IPS-11a (cell line): ENCODE measurements around the gene MYO9A.
"Not testable (repeated sequence)": the region's sequence is repeated elsewhere in the genome, so short reads cannot be mapped to it uniquely, and the experiment has no call there.

Source experiments
- H3K4me3 ChIP-seq: one replicate; pipeline ENCODE4 v1.5.1; 2013; ENCODE audit warnings: low read depth, low read length, control low read depth

Gene MYO9A

DNA sequence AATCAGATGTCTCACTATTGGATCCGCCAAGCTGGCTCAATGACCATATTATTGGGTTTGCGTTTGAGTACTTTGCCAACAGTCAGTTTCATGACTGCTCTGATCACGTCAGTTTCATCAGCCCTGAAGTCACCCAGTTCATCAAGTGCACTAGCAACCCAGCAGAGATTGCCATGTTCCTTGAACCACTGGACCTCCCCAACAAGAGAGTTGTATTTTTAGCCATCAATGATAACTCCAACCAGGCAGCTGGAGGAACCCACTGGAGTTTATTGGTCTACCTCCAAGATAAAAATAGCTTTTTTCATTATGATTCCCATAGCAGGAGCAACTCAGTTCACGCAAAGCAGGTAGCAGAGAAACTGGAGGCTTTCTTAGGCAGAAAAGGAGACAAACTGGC, 21.7 kb upstream of the MYO9A start:
- H3K4me3 ChIP-seq = no peak overlapping the region

DNA sequence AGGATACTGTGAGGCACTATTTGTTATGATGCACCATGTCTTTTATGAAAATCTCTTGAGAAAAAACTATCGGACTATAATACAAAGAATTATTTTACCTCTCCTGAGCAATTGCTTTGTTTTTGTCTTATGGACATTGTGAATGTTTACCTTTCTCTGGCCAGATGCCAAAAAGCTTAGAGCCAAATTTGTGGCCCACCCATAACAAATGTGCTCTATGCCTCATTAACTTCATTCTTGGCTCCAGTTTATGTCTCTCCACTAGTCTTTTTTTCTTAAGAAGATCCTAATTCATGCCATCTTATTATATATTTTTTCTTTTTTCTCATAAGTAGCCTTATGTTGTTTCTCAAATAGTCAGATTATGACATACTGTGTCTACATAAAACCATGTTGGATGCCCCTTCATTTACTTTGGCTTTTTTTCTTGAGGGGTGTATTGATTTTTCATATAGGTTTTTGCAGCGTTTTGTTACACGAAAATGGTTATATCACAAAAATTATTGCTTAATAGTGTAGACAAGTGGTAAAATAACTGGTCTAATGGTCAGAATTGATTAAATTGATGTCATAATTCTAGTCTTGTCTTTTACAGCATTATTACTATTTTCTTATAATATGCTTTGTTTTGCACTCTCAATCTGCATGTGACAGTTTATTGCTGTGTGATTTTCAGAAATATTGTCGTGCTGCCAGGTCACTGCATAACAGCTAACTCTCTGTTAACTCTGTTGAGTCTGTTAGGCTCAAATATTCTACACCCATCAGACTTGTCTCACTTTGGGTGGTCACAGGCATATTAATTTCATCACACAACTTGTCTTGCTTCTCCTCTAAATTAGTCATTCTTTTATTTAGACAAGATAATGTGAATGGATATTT, 18.5 kb upstream of the MYO9A start:
- no peak overlapping the region for H3K4me3 ChIP-seq

DNA sequence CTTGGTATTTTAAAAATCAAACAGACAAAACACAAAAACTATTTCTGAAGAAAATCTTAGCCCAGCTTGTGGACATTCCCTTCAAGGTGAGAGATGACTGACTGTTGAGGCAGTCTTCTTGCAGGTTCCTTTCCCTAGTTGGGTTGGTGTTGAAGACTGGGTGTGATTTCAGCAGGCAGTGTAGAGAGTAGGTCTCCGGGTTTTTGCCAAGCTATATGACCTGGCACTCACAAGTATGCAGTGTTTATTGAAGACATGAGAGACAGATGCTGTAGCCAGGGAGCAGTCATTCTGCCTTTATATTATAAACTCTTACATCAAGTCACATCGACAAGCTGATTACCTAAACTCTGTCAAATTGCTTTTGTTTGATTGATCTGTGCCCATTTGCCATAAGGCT, 17.8 kb upstream of the MYO9A start:
- no peak overlapping the region for H3K4me3 ChIP-seq

DNA sequence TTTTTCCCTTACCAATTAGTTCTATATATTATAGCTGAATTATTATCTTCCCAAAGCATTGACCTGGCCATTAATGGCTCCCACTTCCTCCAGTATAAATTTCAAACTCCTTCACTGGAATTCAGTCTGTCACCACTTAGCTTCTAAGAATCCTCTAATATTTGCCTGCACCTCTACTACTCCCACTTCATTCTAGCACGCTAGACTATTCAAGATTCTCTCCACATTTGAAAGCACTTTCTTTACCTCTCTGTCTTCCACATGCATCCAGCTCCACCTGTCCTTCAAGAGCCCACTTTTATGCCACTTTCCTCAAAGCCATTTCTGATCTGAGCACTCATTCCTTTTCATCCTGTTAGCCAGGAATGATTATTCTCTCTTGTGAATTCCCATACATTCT, 15.3 kb upstream of the MYO9A start:
- H3K4me3 ChIP-seq = no peak overlapping the region

DNA sequence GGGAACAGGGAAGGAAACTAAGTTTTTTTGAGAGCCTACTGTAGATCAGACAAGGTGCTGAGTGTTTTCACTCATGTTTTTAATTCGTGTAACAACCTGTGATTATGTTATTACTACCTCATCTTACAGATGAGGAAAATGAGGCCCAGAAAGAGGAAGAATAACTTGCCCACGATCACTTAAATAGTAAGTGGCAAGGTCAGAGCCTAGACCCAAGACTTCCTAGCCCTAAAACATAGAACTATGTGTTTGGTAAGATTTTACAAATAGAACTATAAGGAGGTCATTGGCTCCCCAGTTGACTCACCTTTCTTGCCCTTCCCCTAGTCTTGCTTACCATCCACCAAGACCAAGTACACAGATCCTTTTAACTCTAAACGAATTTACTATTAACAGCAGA, 14.0 kb upstream of the MYO9A start:
- H3K4me3 ChIP-seq = no peak overlapping the region

DNA sequence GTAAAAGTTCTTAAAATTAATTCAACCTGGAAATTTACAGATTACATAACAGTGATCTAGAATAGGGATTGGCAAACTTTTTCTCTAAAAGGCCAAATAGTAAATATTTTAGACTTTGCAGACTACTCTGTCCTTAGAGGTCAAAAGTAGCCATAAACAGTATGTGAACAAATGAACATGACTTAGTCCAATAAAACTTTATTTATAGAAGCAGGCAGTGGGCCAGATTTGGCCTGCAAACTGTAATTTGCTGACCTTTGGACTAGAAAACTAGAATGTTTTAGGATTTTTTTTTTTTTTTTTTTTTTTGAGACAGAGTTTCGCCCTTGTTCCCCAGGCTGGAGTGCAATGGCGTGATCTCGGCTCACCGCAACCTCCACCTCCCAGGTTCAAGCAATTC, 12.3 kb upstream of the MYO9A start:
- no peak overlapping the region for H3K4me3 ChIP-seq

DNA sequence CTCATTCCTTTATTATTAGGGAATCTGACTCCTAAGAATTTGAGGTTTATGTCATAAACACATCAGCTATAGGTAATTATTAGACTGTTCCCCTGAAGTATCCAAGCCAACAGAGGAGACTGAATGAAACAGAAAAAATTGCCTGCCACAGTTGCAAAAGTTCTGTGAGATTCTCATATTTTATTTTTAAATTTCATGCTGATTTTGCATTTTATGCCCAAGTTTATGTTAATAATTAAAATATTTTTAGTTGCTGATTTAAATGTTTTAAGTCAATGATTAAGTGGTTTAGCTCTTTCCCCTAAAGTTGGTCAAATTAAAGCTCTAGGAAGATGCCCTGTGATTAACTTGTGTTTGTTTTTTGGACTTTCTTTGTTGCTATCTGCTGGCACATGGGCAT, 10.4 kb upstream of the MYO9A start:
- H3K4me3 ChIP-seq = no peak overlapping the region

DNA sequence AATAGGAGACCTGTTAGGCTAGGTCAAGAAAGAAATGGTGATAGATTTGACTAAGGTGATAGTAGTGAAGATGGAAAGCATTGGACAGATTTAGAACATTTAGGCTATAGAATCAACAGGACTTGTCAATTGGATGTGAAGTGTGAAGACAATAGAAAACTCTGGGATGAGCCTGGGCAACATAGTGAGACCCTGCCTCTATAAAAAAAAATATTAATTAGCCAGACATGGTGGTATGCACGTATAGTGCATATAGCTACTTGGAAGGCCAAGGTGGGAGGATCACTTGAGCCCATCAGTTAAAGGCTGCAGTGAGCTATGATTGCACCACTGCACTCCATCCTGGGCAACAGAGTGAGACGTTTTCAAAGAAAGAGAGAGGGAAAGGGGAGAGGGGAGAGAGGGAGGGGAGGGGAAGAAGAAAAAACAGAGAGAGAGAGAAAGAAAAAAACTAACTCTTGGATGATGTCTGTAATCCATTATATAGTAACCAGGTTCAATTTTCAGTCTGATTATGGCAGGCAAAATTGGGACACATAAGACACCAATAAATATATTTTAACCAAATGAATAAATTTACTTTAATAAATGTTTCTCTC, 9.9 kb upstream of the MYO9A start:
- no peak overlapping the region for H3K4me3 ChIP-seq

DNA sequence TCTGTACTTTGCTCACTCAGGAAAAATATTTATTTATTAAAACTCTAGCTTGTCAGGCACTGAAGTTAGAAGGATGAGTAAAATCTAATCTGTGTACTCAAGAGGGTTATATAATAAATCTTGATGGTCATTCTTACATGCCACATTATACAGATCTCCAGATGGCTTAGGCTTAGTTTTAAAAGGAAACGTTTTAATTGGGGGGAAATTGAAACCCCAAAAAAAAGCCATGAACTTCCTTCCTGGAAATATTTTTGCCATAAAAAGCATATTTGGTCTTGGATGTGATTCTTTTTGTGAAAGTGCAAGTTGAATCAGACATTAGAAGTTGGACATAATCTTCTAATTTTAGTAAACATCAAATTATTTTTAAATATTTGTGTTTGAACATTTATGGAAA, 6.3 kb upstream of the MYO9A start:
- no peak overlapping the region for H3K4me3 ChIP-seq

DNA sequence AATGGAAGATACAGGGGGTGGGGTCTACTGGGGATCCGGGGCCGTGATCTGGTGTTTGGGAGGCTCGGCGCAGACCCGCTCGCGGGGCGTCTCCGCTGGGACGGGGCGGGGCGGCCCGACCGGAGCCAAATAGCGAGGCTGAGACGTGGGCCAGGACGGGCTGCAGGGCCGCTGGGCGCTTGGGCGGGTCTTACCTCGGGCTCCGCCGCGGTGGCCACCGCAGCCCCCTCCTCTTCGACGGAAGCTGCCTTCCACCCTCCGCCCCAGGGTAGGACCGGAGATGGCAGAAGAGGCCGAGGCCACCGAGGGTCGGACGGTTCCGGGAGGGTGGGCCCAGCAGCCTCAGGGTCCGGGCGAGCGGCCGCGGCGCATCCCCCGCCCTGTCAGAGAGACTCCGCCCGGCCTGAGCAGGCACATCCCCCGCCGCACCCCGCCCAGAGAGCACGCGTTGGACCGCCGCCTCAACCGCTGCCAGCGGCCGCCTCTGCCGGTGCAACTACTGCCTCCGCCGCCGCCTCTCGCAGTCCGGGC, 399 bp downstream of the MYO9A start:
- H3K4me3 ChIP-seq = peak overlapping the region; percentile 88

DNA sequence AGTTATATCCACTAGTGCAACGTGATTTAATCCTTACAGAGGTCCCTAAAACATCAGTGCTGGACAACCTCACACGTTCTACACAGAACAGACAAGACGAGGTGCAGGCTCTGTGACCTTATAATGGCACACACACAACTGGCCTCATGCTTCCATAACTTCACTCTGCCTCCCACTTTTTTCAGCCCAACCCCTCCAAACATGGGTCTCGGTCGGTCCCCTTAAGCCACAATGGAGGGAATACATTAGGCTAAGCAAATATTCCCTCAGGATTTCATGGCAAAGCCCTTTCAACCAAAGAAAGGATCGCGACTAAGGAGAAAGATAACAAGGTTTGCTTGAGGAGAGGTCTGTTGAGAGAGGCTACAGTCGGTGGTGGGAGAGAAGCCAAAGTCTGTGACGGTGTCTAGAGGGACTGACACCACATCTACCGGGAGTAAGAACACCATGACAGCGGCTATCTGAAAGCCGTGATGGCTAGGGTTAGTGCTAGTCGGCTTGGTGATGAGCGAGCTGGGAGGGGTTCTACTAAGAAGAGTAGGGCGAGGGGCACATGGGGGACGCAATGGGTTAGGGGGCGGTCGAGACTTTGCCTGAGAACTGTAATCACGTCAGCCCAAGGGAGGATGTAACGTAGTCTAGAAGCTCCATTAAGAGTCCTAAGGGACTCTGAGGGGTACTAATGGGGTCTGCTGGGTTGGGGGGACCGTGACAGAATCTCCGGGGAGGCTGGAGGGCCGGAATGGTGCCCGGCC, 1.0 kb downstream of the MYO9A start:
- peak overlapping the region; percentile 88 for H3K4me3 ChIP-seq

DNA sequence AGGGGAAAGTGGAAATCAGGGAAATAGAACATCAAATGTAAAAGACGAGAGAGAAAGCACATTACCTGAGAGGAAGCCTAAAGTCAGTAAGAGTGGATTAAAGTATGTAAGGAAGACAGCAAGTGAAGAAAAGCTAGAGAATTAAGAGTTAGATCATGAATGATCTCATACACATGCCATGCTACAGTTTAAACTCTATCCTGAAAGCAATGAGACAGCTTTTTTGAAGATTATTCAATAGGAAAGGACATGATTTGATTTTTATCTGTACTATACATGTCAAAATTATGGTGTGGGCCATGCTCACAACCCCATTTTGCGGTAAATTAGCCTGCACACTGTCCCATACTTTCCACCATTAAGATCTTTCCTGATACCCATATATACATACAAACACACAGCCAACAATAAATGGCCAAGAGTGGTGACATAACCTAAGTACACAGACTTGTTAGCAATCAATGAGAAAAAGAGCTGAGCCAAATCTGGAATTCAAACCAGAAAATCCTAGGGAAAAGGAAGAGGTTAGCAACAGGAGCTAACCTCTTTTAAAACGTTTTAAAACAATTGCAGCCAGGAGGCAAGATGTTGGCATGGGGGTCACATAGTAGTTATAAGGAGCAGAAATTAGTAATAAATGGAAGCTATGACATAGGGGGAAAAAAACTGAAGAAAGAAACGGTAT, 4.5 kb downstream of the MYO9A start:
- H3K4me3 ChIP-seq = no peak overlapping the region

DNA sequence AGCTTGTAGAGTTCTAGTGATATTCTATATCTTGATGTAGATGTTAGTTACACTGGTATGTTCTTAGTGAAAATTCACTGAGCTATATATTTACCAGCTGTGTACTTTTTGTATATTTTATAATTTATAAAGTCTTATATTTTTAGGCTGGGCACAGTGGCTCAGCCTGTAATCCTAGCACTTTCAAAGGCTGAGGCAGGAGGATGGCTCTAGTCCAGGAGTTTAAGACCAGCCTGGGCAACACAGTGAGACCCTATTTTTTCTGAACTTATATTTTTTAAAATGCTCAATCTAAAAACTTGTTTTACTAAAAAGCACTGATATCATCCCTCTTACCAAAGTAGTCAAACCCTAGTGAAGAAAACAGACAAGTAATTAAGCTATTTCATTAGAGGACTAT, 5.1 kb downstream of the MYO9A start:
- H3K4me3 ChIP-seq = no peak overlapping the region

DNA sequence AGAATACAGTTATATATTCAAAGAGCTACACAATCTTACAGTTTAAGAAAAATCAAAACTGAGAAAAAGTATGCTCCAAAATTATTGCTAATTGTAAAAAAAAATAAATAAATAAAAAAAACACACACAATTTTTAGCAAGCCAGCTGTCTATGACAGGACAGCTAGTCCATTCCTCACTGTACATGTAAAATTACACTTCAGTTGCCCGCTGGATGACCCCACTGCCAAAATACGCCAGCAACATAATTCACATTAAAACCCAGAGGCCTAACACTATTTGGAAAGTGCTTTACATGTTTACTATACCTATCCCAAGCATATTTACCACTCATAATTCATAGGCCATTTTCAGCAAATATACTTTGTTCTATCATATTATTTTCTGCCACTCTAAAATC, 5.8 kb downstream of the MYO9A start:
- H3K4me3 ChIP-seq = no peak overlapping the region

DNA sequence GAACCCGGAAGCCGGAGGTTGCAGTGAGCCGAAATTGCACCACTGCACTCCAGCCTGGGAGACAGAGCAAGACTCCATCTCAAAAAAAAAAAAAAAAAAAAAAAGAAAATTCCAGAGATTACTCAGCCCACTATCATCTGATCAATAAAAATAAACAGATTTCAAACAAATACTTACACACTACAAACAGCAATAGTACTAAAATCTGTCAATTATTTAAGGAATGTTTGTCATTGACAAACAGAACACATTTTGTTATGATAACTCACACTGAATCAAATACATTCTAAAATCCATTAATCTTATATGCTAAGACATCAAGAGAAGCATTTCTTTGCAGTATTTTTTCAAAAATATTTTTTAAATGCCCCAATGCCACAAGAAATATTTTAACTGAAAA, 7.6 kb downstream of the MYO9A start:
- no peak overlapping the region for H3K4me3 ChIP-seq

DNA sequence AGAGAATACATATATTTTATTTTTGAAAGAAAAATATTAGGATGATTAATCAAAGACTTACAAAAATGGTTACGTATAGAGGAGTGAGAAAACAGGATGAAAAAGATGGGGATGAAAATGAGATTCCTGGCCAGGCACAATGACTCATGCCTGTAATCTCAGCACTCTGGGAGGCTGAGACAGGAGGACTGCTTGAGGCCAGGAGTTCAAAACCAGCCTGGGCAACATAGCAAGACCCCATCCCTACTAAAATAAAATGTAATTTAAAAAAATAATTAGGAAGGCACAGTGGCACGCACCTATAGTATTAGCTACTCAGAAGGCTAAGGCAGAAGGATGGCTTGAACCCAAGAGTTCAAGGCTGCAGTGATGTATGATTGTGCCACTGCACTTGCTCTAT, 11.9 kb downstream of the MYO9A start:
- H3K4me3 ChIP-seq = no peak overlapping the region

DNA sequence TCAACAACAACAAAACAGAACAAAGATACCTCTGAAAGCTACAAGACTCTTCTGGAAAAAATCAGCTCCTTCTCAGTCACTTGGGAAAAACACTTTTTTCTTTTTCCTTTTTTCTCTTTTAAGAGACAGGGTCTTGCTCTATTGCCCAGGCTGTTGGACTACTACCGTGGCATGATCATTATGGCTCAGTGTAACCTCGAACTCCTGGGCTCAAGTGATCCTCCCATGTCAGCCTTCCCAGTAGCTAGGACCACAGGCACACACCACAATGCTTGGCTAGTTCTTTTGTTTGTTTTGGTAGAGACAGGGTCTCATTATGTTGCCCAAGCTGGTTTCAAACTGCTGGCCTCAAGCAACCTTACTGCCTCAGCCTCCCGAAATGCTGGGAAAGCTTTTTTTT, 12.8 kb downstream of the MYO9A start:
- H3K4me3 ChIP-seq = no peak overlapping the region

DNA sequence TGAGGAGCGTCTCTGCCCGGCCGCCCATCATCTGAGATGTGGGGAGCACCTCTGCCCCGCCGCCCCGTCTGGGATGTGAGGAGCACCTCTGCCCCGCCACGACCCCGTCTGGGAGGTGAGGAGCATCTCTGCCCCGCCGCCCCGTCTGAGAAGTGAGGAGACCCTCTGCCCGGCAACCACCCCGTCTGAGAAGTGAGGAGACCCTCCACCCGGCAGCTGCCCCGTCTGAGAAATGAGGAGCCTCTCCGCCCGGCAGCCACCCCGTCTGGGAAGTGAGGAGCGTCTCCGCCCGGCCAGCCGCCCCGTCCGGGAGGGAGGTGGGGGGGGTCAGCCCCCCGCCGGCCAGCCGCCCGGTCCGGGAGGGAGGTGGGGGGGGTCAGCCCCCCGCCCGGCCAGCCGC, 17.4 kb downstream of the MYO9A start:
- not testable (repeated sequence) for H3K4me3 ChIP-seq

DNA sequence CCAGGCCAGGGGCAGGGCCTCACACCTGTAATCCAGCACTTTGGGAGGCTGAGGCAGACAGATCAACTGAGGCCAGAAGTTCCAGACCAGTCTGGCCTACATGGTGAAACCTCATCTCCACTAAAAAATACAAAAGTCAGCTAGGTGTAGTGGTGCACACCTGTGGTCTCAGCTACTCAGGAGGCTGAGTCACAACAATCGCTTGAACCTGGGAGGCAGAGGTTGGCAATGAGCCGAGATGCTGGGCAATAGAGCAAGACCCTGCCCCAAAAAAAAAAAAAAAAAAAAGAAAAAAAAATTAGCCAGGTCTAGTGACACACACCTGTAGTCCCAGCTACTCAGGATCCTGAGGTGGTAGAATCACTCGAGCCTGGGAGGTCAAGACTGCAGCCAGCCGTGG, 18.8 kb downstream of the MYO9A start:
- no peak overlapping the region for H3K4me3 ChIP-seq

DNA sequence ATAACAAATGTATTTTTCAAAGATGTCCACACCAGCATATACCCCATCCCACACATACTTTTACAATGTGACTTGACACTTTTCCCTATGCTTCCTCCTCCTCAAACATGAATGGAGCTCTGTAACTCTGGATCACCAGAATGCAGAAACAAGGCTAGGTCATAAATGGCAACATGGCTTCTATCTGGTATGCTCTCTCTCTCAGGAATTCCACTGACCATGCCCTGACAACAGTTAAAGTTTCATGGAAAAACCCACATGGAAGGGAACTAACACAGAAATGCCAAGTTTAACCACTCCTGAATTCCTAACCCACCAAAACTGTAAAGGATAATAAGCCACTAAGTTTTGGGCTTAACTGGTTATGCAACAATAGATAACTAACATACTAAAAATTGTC, 19.9 kb downstream of the MYO9A start:
- H3K4me3 ChIP-seq = no peak overlapping the region

DNA sequence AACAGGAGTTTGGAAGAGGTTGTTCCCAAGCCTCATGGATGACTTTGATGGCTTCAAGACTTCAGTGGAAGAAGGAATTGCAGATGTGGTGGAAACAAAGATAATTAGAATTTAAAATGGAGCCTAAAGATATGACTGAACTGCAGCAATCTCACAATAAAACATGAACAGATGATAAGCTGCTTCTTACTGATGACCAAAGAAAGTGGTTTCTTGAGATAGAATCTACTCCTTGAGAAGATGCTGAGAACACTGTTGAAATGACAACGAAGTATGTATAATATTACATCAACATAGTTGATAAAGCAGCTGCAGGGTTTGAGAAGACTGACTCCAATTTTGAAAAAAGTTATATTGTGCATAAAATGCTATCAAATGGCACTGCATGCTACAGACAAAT, 21.2 kb downstream of the MYO9A start:
- no peak overlapping the region for H3K4me3 ChIP-seq
